Measurements from ENCODE around the gene MS4A6A.
A peak's percentile ranks its signal among the peaks of the same experiment; 100 is the strongest.
"Not testable (repeated sequence)": the region's sequence is repeated elsewhere in the genome, so short reads cannot be mapped to it uniquely, and the experiment has no call there.

The MS4A6A gene

GRCh38 chr11:60182541-60183330 lies at the start of gene MS4A6A:
Gene MS4A6A (minus strand): TSS chr11:60183083. CDS start chr11:60181727, 1,356 bp downstream.
- no peak for DNase-seq

GRCh38 chr11:60230681-60231080 lies 47.8 kb upstream of the MS4A6A start:
- no peak for DNase-seq

- DNase-seq = no peak
These were observed 39.3 kb upstream of the MS4A6A start for GRCh38 chr11:60222141-60222540.

- no peak for DNase-seq
These were observed 38.8 kb upstream of the MS4A6A start for GRCh38 chr11:60221692-60222091.

GRCh38 chr11:60221181-60221580 lies 38.3 kb upstream of the MS4A6A start:
- DNase-seq = no peak

GRCh38 chr11:60214386-60214785 lies 31.5 kb upstream of the MS4A6A start:
- no peak for DNase-seq

GRCh38 chr11:60211206-60211605 lies 28.3 kb upstream of the MS4A6A start:
- no peak for DNase-seq

- no peak for DNase-seq
These were observed 27.1 kb upstream of the MS4A6A start for GRCh38 chr11:60209977-60210376.

- no peak for DNase-seq
These were observed 26.1 kb upstream of the MS4A6A start for GRCh38 chr11:60208951-60209350.

GRCh38 chr11:60208146-60208895 lies 25.4 kb upstream of the MS4A6A start:
- DNase-seq = no peak

- no peak for DNase-seq
These were observed 23.7 kb upstream of the MS4A6A start for GRCh38 chr11:60206616-60207015.

GRCh38 chr11:60204922-60205321 lies 22.0 kb upstream of the MS4A6A start:
- DNase-seq = no peak

- not testable (repeated sequence) for DNase-seq
These were observed 18.5 kb upstream of the MS4A6A start for GRCh38 chr11:60201334-60201733.

GRCh38 chr11:60197442-60197841 lies 14.6 kb upstream of the MS4A6A start:
- DNase-seq = no peak

- DNase-seq = no peak
These were observed 13.1 kb upstream of the MS4A6A start for GRCh38 chr11:60195923-60196368.

- no peak for DNase-seq
These were observed 11.6 kb upstream of the MS4A6A start for GRCh38 chr11:60194511-60194910.

- DNase-seq = peak; percentile 7 to 71 (median 31)
These were observed 11.0 kb upstream of the MS4A6A start for GRCh38 chr11:60193687-60194433.

GRCh38 chr11:60192564-60192963 lies 9.7 kb upstream of the MS4A6A start:
- DNase-seq = not testable (repeated sequence)

- not testable (repeated sequence) for DNase-seq
These were observed 5.6 kb upstream of the MS4A6A start for GRCh38 chr11:60188481-60188880.

GRCh38 chr11:60186128-60186527 lies 3.2 kb upstream of the MS4A6A start:
- DNase-seq = not testable (repeated sequence)

- not testable (repeated sequence) for DNase-seq
These were observed 2.6 kb upstream of the MS4A6A start for GRCh38 chr11:60185512-60185827.

- no peak for DNase-seq
These were observed 2.1 kb upstream of the MS4A6A start for GRCh38 chr11:60184824-60185511.
